ENCODE data around the gene HLA-A.
"Not testable (repeated sequence)": the region's sequence is repeated elsewhere in the genome, so short reads cannot be mapped to it uniquely, and the experiment has no call there.

HLA-A gene
- total RNA-seq: 735 to 2,074 (median 1,200) reads per million in 17 experiments

DNA sequence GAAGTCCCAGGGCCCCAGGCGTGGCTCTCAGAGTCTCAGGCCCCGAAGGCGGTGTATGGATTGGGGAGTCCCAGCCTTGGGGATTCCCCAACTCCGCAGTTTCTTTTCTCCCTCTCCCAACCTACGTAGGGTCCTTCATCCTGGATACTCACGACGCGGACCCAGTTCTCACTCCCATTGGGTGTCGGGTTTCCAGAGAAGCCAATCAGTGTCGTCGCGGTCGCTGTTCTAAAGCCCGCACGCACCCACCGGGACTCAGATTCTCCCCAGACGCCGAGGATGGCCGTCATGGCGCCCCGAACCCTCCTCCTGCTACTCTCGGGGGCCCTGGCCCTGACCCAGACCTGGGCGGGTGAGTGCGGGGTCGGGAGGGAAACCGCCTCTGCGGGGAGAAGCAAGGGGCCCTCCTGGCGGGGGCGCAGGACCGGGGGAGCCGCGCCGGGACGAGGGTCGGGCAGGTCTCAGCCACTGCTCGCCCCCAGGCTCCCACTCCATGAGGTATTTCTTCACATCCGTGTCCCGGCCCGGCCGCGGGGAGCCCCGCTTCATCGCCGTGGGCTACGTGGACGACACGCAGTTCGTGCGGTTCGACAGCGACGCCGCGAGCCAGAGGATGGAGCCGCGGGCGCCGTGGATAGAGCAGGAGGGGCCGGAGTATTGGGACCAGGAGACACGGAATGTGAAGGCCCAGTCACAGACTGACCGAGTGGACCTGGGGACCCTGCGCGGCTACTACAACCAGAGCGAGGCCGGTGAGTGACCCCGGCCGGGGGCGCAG is at the start of gene HLA-A:
Gene HLA-A, plus strand, starts transcription at position 258 of the 778 bp plus-strand sequence. Its CDS starts 22 bp downstream, at position 280.
- DNase-seq: peak; percentile 95 to 98 (median 96)

- DNase-seq: no peak
Observed at GRCh38 chr6:29892696-29893095, 49.6 kb upstream of the HLA-A start.

DNA sequence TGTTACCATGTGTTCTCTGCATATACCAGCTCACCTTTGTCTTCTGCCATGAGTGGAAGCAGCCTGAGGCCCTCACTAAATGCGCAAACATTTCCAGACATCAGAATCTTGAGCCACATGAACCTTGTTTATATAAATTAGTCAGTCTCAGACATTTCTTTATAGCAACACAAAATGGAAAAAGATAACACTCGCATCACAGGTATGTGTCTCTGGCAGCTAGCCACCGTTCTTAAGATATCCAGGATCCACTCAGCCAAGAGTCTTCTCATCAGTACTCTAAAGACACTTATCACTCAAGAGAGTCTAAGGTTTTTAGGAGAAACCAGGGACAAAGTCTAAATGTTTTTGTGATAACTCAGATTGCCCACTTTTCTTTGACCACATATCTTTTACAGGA is 43.1 kb upstream of the HLA-A start:
- DNase-seq: no peak

GRCh38 chr6:29905286-29905685 is 37.0 kb upstream of the HLA-A start:
- DNase-seq: no peak

DNA sequence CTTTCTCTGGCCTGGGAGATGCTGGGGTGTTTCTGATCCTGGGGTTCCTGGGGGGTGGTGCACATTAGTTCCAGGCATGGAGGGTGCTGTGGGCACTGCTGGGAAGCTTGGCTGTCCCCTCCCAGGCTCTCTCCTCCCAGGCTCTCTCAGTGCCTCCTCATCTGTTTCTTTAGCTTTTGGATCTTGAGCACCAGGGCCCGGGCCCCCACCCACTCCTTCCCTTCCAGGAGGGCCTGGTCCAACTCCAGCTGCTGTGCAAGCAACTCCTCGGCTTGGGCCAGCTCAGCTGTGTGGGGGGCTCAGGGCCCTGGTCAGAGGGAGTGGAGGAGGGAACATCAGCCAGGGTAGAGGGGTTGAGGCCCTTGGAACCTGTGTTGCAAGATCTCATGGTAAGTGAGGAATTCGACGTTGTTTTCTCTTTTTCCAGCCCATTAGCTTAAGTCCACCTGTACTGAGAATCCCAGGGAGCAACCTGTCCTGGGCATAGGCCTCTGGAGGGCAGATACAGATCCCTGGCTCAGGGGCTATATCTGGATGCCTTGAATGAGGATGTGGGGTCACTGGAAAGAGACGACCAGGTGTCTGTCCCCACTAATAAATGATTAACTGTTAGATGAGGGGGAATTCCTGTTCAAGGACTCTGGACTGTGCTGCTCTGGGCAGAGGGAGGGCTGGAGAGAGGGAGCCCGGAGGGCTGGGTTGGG is 34.5 kb upstream of the HLA-A start:
- no peak for DNase-seq

DNA sequence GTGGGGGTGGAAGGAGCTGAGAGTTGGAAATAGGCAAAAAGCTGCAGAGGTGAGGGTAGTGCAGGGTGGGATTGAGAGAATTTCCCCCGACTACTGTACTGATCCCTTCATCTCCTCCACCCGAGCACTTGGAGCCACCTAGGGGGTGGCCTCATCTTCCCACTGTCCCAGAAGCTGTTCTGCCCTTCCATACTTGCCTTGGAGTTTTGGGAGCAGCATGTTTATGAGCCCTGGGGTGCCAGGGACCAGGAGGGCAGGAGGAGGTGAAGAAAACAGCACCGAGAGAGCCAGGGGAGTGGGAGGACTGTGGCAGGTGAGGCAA is 34.0 kb upstream of the HLA-A start:
- no peak for DNase-seq

DNA sequence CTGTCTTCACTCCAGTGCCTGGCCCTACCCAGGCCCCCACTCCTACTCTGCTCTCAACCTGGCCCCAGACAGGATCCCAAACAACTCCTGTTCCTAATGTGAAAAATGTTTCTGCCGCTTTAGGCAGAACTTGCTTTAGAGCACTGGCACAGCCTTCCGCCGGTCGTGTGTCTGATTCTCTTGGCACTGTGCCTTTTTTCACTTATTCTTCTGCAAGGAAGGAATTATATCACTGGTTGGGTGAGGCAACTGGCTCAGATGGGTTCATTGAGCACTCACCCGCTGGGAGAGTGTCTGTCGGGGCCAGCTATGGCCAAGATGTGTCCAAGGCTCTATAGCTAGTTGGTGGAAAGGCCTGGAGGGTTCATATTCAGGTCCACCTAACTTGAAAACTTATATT is 33.6 kb upstream of the HLA-A start:
- no peak for DNase-seq

DNA sequence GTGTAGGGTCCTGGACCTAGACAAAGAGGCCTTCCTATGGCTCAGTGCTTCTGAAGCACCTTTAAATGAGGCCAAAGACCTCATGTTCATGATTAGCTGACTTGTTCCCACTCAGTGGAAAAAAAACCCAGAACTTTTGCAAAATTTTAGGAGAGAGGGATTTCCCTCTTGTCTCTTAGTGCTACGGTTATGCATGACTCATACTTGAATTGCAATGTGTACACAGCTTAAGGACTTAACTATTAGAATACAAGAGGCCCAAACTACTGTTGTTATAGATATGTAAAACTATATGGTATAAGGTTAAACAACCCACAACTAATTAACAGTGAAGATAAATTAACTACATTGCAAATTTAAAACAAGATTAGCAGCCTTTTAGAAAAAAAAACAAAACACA is 32.3 kb upstream of the HLA-A start:
- DNase-seq: peak in 3 of 4 experiments; percentile 30 to 61 (median 54)

DNA sequence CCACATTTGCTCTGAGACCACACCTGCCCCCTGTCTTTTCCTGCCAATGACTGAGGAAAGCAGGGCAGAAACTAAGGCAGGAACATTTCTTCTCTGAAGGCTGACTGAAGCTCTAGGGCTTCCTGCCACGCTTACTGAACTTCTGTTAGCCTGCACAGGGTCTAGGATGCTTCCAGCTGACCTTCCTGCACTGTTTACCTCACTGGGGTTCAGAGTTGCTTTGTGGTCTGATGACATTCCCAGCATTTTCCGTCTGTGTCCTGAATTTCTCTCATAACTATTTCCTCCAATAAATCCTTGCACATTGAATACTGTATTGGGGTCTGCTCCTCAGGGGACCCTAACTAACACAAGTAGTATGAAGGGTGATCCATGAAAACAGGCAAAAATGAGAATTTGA is 29.5 kb upstream of the HLA-A start:
- DNase-seq: no peak

GRCh38 chr6:29916741-29917140 is 25.6 kb upstream of the HLA-A start:
- DNase-seq: no peak

- peak in 3 of 4 experiments; percentile 47 to 48 (median 48) for DNase-seq
Observed at GRCh38 chr6:29917857-29918256, 24.5 kb upstream of the HLA-A start.

GRCh38 chr6:29919506-29920445 is 22.6 kb upstream of the HLA-A start:
- DNase-seq: peak; percentile 46 to 80 (median 59)

- peak in 3 of 4 experiments; percentile 36 to 42 (median 41) for DNase-seq
Observed at GRCh38 chr6:29924287-29924686, 18.0 kb upstream of the HLA-A start.

- DNase-seq: peak in 2 of 4 experiments; percentile 24 to 34
Observed at GRCh38 chr6:29924731-29925130, 17.6 kb upstream of the HLA-A start.

GRCh38 chr6:29925321-29925720 is 17.0 kb upstream of the HLA-A start:
- peak; percentile 53 to 73 (median 68) for DNase-seq

- DNase-seq: peak in 3 of 4 experiments; percentile 21 to 42 (median 30)
Observed at GRCh38 chr6:29925727-29926412, 16.5 kb upstream of the HLA-A start.

GRCh38 chr6:29926413-29927274 is 15.7 kb upstream of the HLA-A start:
- peak; percentile 86 to 92 (median 90) for DNase-seq

DNA sequence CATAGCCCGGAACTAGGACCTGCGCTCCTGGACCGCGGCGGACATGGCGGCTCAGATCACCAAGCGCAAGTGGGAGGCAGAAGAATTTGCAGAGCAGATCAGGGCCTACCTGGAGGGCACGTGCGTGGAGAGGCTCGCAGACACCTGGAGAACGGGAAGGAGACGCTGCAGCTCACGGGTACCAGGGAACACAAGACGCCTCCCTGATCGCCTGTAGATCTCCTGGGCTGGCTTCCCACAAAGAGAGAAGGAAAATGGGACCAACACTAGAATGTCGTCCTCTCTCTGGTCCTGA is 15.1 kb upstream of the HLA-A start:
- no peak for DNase-seq

DNA sequence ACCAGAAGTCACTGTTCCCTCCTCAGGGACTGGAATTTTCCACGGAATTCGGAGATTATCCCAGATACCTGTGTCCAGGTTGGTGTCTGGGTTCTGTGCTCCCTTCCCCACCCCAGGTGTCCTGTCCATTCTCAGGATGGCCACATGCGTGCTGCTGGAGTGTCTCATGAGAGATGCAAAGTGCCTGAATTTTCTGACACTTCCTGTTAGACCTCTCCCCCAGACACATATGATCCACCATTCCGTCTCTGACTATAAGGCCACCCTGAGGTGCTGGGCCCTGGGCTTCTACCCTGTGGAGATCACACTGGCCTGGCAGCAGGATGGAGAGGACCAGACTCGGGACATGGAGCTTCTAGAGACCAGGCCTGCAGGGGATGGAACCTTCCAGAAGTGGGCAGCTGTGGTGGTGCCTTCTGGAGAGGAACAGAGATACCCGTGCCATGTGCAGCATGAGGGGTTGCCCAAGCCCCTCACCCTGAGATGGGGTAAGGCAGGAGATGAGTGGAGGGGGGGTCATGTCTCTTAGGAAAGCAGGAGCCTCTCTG is 14.4 kb upstream of the HLA-A start:
- no peak for DNase-seq

DNA sequence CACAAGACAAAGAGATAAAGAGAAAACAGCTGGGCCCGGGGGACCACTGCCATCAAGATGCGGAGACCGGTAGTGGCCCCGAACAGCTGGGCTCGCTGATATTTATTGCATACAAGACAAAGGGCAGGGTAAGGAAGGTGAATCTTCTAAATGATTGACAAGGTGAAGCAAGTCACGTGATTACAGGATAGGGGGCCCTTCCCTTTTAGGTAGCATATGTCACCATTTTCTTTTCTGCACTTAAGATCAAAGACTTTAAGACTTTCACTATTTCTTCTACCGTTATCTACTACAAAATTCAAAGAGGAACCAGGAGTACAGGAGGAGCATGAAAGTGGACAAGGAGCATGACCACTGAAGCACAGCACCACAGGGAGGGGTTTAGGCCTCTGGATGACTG is 12.3 kb upstream of the HLA-A start:
- DNase-seq: not testable (repeated sequence)

- no peak for DNase-seq
Observed at GRCh38 chr6:29933955-29934354, 8.4 kb upstream of the HLA-A start.
